NCI-H1930 (cell line): Measurements from ENCODE around the gene PRKAR1B.

Experiments used
- DNase-seq, 2 experiments: peaks; one replicate each; lab custom pipeline; 2025; lab: John Stamatoyannopoulos, UW

PRKAR1B gene

GRCh38 chr7:509426-510130 lies 217.5 kb downstream of the PRKAR1B start:
- no peak for DNase-seq

- no peak for DNase-seq
Measured at GRCh38 chr7:508461-509170, 218.5 kb downstream of the PRKAR1B start.

- DNase-seq: no peak
Measured at GRCh38 chr7:507623-508300, 219.3 kb downstream of the PRKAR1B start.

- no peak for DNase-seq
Measured at GRCh38 chr7:506921-507622, 220.0 kb downstream of the PRKAR1B start.

- no peak for DNase-seq
Measured at GRCh38 chr7:506391-506831, 220.7 kb downstream of the PRKAR1B start.

GRCh38 chr7:505171-505570 lies 221.9 kb downstream of the PRKAR1B start:
- DNase-seq: no peak

- no peak for DNase-seq
Measured at GRCh38 chr7:504221-505111, 222.6 kb downstream of the PRKAR1B start.

- no peak for DNase-seq
Measured at GRCh38 chr7:503575-504111, 223.4 kb downstream of the PRKAR1B start.

- DNase-seq: no peak
Measured at GRCh38 chr7:502296-502695, 224.8 kb downstream of the PRKAR1B start.

- no peak for DNase-seq
Measured at GRCh38 chr7:501526-501925, 225.6 kb downstream of the PRKAR1B start.

- DNase-seq: no peak
Measured at GRCh38 chr7:500521-501420, 226.3 kb downstream of the PRKAR1B start.

- DNase-seq: no peak
Measured at GRCh38 chr7:499853-500485, 227.1 kb downstream of the PRKAR1B start.
